ENCODE results near the gene SLC6A3.

DNA sequence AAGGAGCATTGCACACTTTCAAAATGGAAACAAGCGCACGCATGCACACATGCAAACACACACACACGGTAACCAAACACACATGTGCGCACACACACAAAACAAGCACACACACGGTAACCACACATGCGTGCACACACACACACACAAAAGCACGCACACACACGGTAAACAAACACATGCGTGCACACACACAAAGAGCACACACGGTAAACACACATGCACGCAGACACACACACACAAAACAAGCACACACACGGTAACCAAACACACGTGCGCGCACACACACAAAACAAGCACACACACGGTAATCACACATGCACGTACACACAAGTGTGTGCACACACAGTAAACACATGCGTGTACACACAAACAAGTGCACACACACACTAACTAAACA, 19.3 kb upstream of the SLC6A3 start:
- TF ChIP-seq EZH2 (IDR thresholded peaks at IDR 0.05; ENCODE audit: insufficient read depth, poor library complexity, severe bottlenecking) (no peak), EZH2phosphoT487 (IDR thresholded peaks at IDR 0.05; ENCODE audit: insufficient read depth, low read depth) (no peak)

All from GM23248 (cell line).